Measurements from ENCODE around the gene LPP.

- TF ChIP-seq, protein P1, sequence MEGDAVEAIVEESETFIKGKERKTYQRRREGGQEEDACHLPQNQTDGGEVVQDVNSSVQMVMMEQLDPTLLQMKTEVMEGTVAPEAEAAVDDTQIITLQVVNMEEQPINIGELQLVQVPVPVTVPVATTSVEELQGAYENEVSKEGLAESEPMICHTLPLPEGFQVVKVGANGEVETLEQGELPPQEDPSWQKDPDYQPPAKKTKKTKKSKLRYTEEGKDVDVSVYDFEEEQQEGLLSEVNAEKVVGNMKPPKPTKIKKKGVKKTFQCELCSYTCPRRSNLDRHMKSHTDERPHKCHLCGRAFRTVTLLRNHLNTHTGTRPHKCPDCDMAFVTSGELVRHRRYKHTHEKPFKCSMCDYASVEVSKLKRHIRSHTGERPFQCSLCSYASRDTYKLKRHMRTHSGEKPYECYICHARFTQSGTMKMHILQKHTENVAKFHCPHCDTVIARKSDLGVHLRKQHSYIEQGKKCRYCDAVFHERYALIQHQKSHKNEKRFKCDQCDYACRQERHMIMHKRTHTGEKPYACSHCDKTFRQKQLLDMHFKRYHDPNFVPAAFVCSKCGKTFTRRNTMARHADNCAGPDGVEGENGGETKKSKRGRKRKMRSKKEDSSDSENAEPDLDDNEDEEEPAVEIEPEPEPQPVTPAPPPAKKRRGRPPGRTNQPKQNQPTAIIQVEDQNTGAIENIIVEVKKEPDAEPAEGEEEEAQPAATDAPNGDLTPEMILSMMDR (IDR thresholded peaks at IDR 0.05): no peak
- TF ChIP-seq POLR2A (IDR thresholded peaks at IDR 0.05): no peak
Observed at GRCh38 chr3:188279502-188280335, 125.8 kb downstream of the LPP start.
